Subcutaneous adipose tissue (tissue), 4 donors: ENCODE data around the gene WNT3. TPM values are rescaled to one million over a fixed set of nuclear protein-coding genes. Genes with fewer than 3 reads are reported as not detected.

ENCODE experiments used
- total RNA-seq, 4 donors: library from RNA; depleted of rRNA; stranded (reverse); fragments of >200 nt; gene quantifications; one replicate each; pipeline ENCODE4 v1.1.0, GENCODE V29; 2016
- TF ChIP-seq, protein P1 (sequence below): fragments of 450-650 bp; IDR thresholded peaks from one replicate; pipeline ENCODE4 v1.5.1; 2016; ENCODE audit warnings: low read depth, mild to moderate bottlenecking, control low read depth, antibody characterized with exemption, moderate library complexity

The WNT3 gene
- total RNA-seq, 4 donors from 2014 or later = 0.16 to 9.6 (median 0.54) TPM

DNA sequence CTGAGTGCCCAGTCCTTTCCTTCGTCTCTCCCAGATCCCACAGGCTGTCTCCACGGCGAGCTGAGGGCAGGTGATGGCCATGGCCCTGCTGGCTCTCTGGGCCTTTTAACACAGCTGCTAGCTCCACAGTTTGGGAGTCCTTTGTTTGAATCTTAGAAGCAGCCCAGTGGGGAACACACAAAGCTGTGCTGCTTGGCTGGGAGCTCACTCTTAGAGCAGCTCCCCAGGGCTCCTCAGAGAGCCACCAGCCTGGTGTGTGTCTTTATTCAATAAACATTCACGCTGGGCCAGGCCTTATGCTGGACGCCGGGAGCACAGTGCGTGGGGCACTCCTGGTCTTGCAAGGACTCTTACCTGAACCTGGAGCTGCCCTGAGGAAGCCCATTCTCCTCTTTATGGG is 29.7 kb downstream of the WNT3 start:
- TF ChIP-seq, protein P1, sequence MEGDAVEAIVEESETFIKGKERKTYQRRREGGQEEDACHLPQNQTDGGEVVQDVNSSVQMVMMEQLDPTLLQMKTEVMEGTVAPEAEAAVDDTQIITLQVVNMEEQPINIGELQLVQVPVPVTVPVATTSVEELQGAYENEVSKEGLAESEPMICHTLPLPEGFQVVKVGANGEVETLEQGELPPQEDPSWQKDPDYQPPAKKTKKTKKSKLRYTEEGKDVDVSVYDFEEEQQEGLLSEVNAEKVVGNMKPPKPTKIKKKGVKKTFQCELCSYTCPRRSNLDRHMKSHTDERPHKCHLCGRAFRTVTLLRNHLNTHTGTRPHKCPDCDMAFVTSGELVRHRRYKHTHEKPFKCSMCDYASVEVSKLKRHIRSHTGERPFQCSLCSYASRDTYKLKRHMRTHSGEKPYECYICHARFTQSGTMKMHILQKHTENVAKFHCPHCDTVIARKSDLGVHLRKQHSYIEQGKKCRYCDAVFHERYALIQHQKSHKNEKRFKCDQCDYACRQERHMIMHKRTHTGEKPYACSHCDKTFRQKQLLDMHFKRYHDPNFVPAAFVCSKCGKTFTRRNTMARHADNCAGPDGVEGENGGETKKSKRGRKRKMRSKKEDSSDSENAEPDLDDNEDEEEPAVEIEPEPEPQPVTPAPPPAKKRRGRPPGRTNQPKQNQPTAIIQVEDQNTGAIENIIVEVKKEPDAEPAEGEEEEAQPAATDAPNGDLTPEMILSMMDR = no peak

DNA sequence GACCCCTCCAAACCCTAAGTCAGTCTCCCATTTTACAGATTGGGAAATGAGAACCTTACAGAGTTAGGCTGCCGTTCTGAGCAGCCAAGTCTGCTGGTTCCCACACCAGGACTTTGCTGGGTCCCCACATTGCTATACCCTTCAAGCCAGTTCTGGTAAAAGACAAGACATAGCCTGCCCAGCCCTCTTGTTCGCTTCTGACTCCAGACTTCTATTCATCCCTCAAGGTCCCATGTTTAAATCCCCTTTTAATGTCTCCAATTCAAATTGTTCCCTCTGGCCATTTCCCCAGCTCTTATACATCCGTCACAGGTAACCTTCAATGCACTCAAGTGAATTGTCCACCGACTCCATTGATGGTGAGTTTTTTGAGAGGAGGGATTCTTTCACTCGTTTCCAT is 30.2 kb downstream of the WNT3 start:
- TF ChIP-seq, protein P1 = no peak

DNA sequence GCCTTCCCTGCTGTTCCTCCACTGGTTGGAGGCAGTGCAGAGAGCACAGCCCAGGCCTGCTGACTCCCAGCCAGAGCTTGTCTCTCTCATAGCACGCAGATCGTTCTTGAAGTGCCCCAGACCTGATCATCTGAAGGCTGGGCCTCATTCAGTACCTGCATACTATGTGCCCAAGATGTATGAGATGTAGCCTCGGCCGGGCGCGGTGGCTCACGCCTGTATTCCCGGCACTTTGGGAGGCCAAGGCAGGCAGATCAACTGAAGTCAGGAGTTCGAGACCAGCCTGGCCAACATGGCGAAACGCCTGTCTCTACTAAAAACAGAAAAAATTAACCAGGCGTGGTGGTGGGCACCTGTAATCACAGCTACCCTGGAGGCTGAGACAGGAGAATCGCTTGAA is 31.0 kb downstream of the WNT3 start:
- TF ChIP-seq, protein P1 = no peak

- TF ChIP-seq, protein P1 = no peak
Measured at GRCh38 chr17:46785696-46786095, 32.8 kb downstream of the WNT3 start.

- TF ChIP-seq, protein P1 = no peak
Measured at GRCh38 chr17:46783031-46783593, 35.4 kb downstream of the WNT3 start.

DNA sequence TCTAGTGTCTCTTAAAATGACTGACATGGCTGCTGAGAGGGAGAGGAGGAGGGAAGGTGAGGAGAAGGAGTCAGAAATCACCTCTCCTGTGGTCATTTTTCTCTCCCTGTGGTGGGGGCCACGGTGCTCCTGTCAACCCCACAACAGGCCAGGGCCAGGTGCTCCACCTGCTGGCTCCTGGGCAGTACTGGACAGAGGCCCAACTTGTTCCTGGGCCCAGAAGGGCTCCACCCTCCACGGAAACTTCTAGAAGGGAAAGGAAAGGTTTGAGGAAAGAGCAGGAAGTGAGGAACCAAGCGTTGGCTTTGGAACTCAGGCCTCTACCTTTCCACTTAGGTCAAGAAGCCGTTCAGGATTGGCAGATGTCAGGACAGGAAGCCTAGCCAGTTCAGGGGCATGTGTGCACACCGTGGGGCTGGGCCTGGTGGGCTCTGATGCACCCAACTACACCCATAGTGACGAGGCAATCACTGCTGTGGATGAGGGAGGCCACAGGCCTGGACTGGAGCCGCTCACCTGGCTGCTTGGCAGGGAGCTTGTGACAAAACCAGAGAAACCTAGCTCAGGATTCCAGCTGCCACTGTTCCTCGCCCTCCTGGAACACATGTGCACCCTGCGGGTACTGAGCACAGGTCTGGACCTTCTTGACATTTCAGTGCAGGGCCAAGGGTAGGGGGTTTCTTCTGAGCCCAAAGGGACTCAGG is 36.1 kb downstream of the WNT3 start:
- TF ChIP-seq, protein P1 = no peak

DNA sequence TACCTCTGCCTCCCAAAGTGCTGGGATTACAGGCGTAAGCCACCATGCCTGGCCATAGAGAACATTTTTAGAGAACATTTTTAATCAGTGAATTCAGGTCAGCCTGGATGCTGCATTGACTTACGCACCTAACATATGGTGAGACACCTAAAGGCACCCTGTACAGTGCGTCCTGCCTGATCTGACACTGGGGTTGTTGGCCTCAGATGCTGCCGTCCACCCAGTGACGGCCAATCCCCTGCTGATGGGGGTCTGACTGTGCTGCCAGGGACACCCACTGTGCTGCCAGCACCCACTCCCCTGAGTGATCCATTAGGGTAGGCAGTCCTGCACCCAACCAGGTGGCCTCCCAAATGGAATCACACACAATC is 38.5 kb downstream of the WNT3 start:
- TF ChIP-seq, protein P1 = no peak
